ENCODE results near the gene SLC17A9. TPM values are rescaled to one million over a fixed set of nuclear protein-coding genes. Genes with fewer than 3 reads are reported as not detected.

SLC17A9 gene
- total and polyA plus RNA-seq, 10 of the 15 experiments (the other 5 are each of a cell fraction or from before 2014, with no cell fraction given), result 0.72 to 74.1 (median 29.4) TPM

GRCh38 chr20:62937268-62938104 is 15.0 kb upstream of the SLC17A9 start (continued):
- TF ChIP-seq NKRF (conservative IDR thresholded peaks at IDR 0.05) (peak; percentile 78), HDAC6 (IDR thresholded peaks at IDR 0.05; ENCODE audit: unreplicated experiment) (peak; percentile 70), YY1 (IDR thresholded peaks at IDR 0.05; ENCODE audit: low read depth, low read length) (peak; percentile 98), MEF2A (IDR thresholded peaks at IDR 0.05; ENCODE audit: insufficient read depth, low read depth, low read length) (no peak), CHD4 (IDR thresholded peaks at IDR 0.05) (no peak), EED (IDR thresholded peaks at IDR 0.05; ENCODE audit: low read depth) (no peak), GATAD2B (conservative IDR thresholded peaks at IDR 0.05; ENCODE audit: low read depth) (peak; percentile 52; the same call in 1 of the 2 replicates), IKZF1 (conservative IDR thresholded peaks at IDR 0.05) (peak; percentile 94), HCFC1 (IDR thresholded peaks at IDR 0.05; ENCODE audit: low read length) (peak; percentile 80), GABPA (IDR thresholded peaks at IDR 0.05; ENCODE audit: low read depth) (peak; percentile 81), ZNF217 (IDR thresholded peaks at IDR 0.05) (no peak), SUZ12 (IDR thresholded peaks at IDR 0.05; ENCODE audit: unreplicated experiment) (no peak), CBFB (IDR thresholded peaks at IDR 0.05; ENCODE audit: low read depth) (peak; percentile 71; the same call in 1 of the 2 replicates), SMARCA5 (IDR thresholded peaks at IDR 0.05) (no peak), NRF1 (conservative IDR thresholded peaks at IDR 0.05; ENCODE audit: low read depth, low read length) (peak; percentile 86), SMC3 (IDR thresholded peaks at IDR 0.05; ENCODE audit: borderline replicate concordance, low read length) (no peak), ZSCAN29 (IDR thresholded peaks at IDR 0.05) (peak; percentile 96), DPF2 (IDR thresholded peaks at IDR 0.05) (peak; percentile 47; the same call in 1 of the 2 replicates), ETV6 (conservative IDR thresholded peaks at IDR 0.05 in 1 of 2, IDR thresholded peaks at IDR 0.05 in 1 of 2; ENCODE audit: borderline replicate concordance in 1 of 2, low read depth in 1 of 2) (no peak), USF1 (IDR thresholded peaks at IDR 0.05; ENCODE audit: borderline replicate concordance, extremely low read length, insufficient read depth, low read depth, low read length) (no peak), USF2 (IDR thresholded peaks at IDR 0.05; ENCODE audit: borderline replicate concordance, low read depth, low read length) (no peak), TCF12 (IDR thresholded peaks at IDR 0.05; ENCODE audit: low read depth, low read length) (peak; percentile 67), BMI1 (IDR thresholded peaks at IDR 0.05; ENCODE audit: borderline replicate concordance) (no peak), TCF3 (IDR thresholded peaks at IDR 0.05; ENCODE audit: borderline replicate concordance, insufficient read depth, low read depth, low read length) (no peak), ZBED1 (IDR thresholded peaks at IDR 0.05; ENCODE audit: borderline replicate concordance) (peak; percentile 42; the same call in 1 of the 2 replicates), ZNF384 (IDR thresholded peaks at IDR 0.05; ENCODE audit: borderline replicate concordance, low read depth, low read length) (no peak)
